KBM-7 (cell line): ENCODE data around the gene NUP58.

Experiments used
- DNase-seq: peaks from one replicate; pipeline ENCODE4 v3.0.0-alpha.2; 2015
- in situ Hi-C: fragments of 300-500 bp; cut with MboI; formaldehyde crosslinking; loops from 2 replicates; pipeline ENCODE4 v1.14.3; 2020; ENCODE audit warnings: low sequenced_read_pairs, low pct_unique_long_range_greater_than_20kb, mixed read lengths

The NUP58 gene

GRCh38 chr13:25301347-25302113, at the start of gene NUP58:
Gene NUP58, plus strand, starts transcription at chr13:25301625. Its CDS starts 149 bp downstream, at chr13:25301774.
- peak; percentile 95 for DNase-seq
- in situ Hi-C loops: no loop called here

- DNase-seq: no peak
- in situ Hi-C loops: no loop called here
These were observed 49.2 kb upstream of the NUP58 start for GRCh38 chr13:25252225-25252624.

GRCh38 chr13:25252752-25253151, 48.7 kb upstream of the NUP58 start:
- no peak for DNase-seq
- in situ Hi-C loops: no loop called here

GRCh38 chr13:25253702-25254101, 47.7 kb upstream of the NUP58 start:
- in situ Hi-C loops: no loop called here
- DNase-seq: no peak

GRCh38 chr13:25262261-25262660, 39.2 kb upstream of the NUP58 start:
- no peak for DNase-seq
- in situ Hi-C loops: no loop called here

- in situ Hi-C loops: no loop called here
- DNase-seq: no peak
These were observed 34.7 kb upstream of the NUP58 start for GRCh38 chr13:25266706-25267105.

GRCh38 chr13:25267715-25268114, 33.7 kb upstream of the NUP58 start:
- DNase-seq: no peak
- in situ Hi-C loops: no loop called here

GRCh38 chr13:25268561-25268960, 32.9 kb upstream of the NUP58 start:
- no peak for DNase-seq
- in situ Hi-C loops: no loop called here

GRCh38 chr13:25276748-25277147, 24.7 kb upstream of the NUP58 start:
- in situ Hi-C loops: no loop called here
- DNase-seq: no peak

- in situ Hi-C loops: no loop called here
- no peak for DNase-seq
These were observed 21.0 kb upstream of the NUP58 start for GRCh38 chr13:25280396-25280795.

GRCh38 chr13:25281193-25281934, 20.1 kb upstream of the NUP58 start:
- peak; percentile 58 for DNase-seq
- in situ Hi-C loops: no loop called here

- DNase-seq: no peak
These were observed 19.5 kb upstream of the NUP58 start for GRCh38 chr13:25281935-25282332.

GRCh38 chr13:25286308-25286968, 15.0 kb upstream of the NUP58 start:
- in situ Hi-C loops: no loop called here
- peak; percentile 53 for DNase-seq

More at GRCh38 chr13:25281935-25282332, 19.5 kb upstream of the NUP58 start:
- in situ Hi-C loops: no loop called here

- in situ Hi-C loops: no loop called here
- DNase-seq: peak; percentile 95
These were observed 14.2 kb upstream of the NUP58 start, which contains the start of gene MTMR6 for GRCh38 chr13:25286969-25287961. Gene MTMR6, minus strand, starts transcription at chr13:25287488. Its CDS starts 241 bp downstream, at chr13:25287247.

- DNase-seq: peak; percentile 51
- in situ Hi-C loops: no loop called here
These were observed 12.5 kb upstream of the NUP58 start for GRCh38 chr13:25288966-25289365.

- in situ Hi-C loops: no loop called here
- DNase-seq: no peak
These were observed 9.7 kb upstream of the NUP58 start for GRCh38 chr13:25291691-25292090.

- peak; percentile 50 for DNase-seq
- in situ Hi-C loops: no loop called here
These were observed 9.1 kb upstream of the NUP58 start for GRCh38 chr13:25292301-25292700.

GRCh38 chr13:25295228-25295627, 6.2 kb upstream of the NUP58 start:
- no peak for DNase-seq
- in situ Hi-C loops: no loop called here

- in situ Hi-C loops: no loop called here
- DNase-seq: no peak
These were observed 5.7 kb upstream of the NUP58 start for GRCh38 chr13:25295701-25296100.
